ENCODE measurements around the gene DCC. TPM values are rescaled to one million over a fixed set of nuclear protein-coding genes. Genes with fewer than 3 reads are reported as not detected.

The DCC gene
- total RNA-seq, 1 donor from 2014 or later: 5.6 TPM

- TF ChIP-seq CTCF (IDR thresholded peaks at IDR 0.05; ENCODE audit: partially characterized antibody, unreplicated experiment): no peak
These were observed 268.0 kb downstream of the DCC start for GRCh38 chr18:52607985-52608384.

GRCh38 chr18:52610451-52611115 lies 270.6 kb downstream of the DCC start:
- no peak overlapping the region for H3K27ac Mint-ChIP-seq (ENCODE audit: unreplicated experiment)
- H3K4me1 Mint-ChIP-seq (ENCODE audit: low read depth, unreplicated experiment): peaks cover 3% of the 10 kb centered on the region
- DNase-seq: no peak
- TF ChIP-seq CTCF (IDR thresholded peaks at IDR 0.05; ENCODE audit: partially characterized antibody, unreplicated experiment): no peak
- no peaks in the 10 kb centered on the region for H3K36me3 Mint-ChIP-seq (ENCODE audit: unreplicated experiment)
- no peaks in the 10 kb centered on the region for H3K27me3 Mint-ChIP-seq (ENCODE audit: unreplicated experiment)
- H3K4me3 Mint-ChIP-seq (ENCODE audit: unreplicated experiment): no peak overlapping the region
- no peaks in the 10 kb centered on the region for H3K9me3 Mint-ChIP-seq (ENCODE audit: unreplicated experiment)

More at GRCh38 chr18:52607985-52608384, 268.0 kb downstream of the DCC start:
- Mint-ChIP-seq H3K36me3 (ENCODE audit: unreplicated experiment) (no peaks in the 10 kb centered on the region), H3K4me1 (ENCODE audit: low read depth, unreplicated experiment) (no peaks in the 10 kb centered on the region), H3K27ac (ENCODE audit: unreplicated experiment) (no peak overlapping the region), H3K4me3 (ENCODE audit: unreplicated experiment) (no peak overlapping the region), H3K9me3 (ENCODE audit: unreplicated experiment) (no peaks in the 10 kb centered on the region), H3K27me3 (ENCODE audit: unreplicated experiment) (no peaks in the 10 kb centered on the region)
- no peak for DNase-seq

GRCh38 chr18:52612406-52612805 lies 272.4 kb downstream of the DCC start:
- no peak for TF ChIP-seq CTCF (IDR thresholded peaks at IDR 0.05; ENCODE audit: partially characterized antibody, unreplicated experiment)
- H3K27ac Mint-ChIP-seq (ENCODE audit: unreplicated experiment): no peak overlapping the region
- H3K4me3 Mint-ChIP-seq (ENCODE audit: unreplicated experiment): no peak overlapping the region
- peaks cover 3% of the 10 kb centered on the region for H3K4me1 Mint-ChIP-seq (ENCODE audit: low read depth, unreplicated experiment)
- no peaks in the 10 kb centered on the region for H3K36me3 Mint-ChIP-seq (ENCODE audit: unreplicated experiment)
- DNase-seq: no peak
- H3K9me3 Mint-ChIP-seq (ENCODE audit: unreplicated experiment): no peaks in the 10 kb centered on the region
- H3K27me3 Mint-ChIP-seq (ENCODE audit: unreplicated experiment): no peaks in the 10 kb centered on the region

GRCh38 chr18:52615321-52615720 lies 275.3 kb downstream of the DCC start:
- H3K27me3 Mint-ChIP-seq (ENCODE audit: unreplicated experiment): no peaks in the 10 kb centered on the region
- no peak overlapping the region for H3K27ac Mint-ChIP-seq (ENCODE audit: unreplicated experiment)
- H3K4me3 Mint-ChIP-seq (ENCODE audit: unreplicated experiment): no peak overlapping the region
- H3K36me3 Mint-ChIP-seq (ENCODE audit: unreplicated experiment): no peaks in the 10 kb centered on the region
- DNase-seq: no peak
- TF ChIP-seq CTCF (IDR thresholded peaks at IDR 0.05; ENCODE audit: partially characterized antibody, unreplicated experiment): no peak
- H3K9me3 Mint-ChIP-seq (ENCODE audit: unreplicated experiment): no peaks in the 10 kb centered on the region
- H3K4me1 Mint-ChIP-seq (ENCODE audit: low read depth, unreplicated experiment): peaks cover 3% of the 10 kb centered on the region

- H3K36me3 Mint-ChIP-seq (ENCODE audit: unreplicated experiment): no peaks in the 10 kb centered on the region
- peaks cover 3% of the 10 kb centered on the region for H3K4me1 Mint-ChIP-seq (ENCODE audit: low read depth, unreplicated experiment)
- no peaks in the 10 kb centered on the region for H3K9me3 Mint-ChIP-seq (ENCODE audit: unreplicated experiment)
- H3K27me3 Mint-ChIP-seq (ENCODE audit: unreplicated experiment): no peaks in the 10 kb centered on the region
- H3K4me3 Mint-ChIP-seq (ENCODE audit: unreplicated experiment): no peak overlapping the region
- H3K27ac Mint-ChIP-seq (ENCODE audit: unreplicated experiment): no peak overlapping the region
- DNase-seq: no peak
- TF ChIP-seq CTCF (IDR thresholded peaks at IDR 0.05; ENCODE audit: partially characterized antibody, unreplicated experiment): no peak
These were observed 275.9 kb downstream of the DCC start for GRCh38 chr18:52615943-52616342.
